Stimulated activated CD4-positive, alpha-beta T cell treated with anti-CD3 and anti-CD28 coated beads, Interleukin-4, amount 100 ng/mL, for 48 hours (primary cell): ENCODE data around the gene CD93.

ENCODE experiments used
- DNase-seq, 2 donors: peaks; one replicate each; pipeline ENCODE4 v3.0.0-alpha.2; 2020; ENCODE audit warnings: low read depth in 2 of 2

Gene CD93

DNA sequence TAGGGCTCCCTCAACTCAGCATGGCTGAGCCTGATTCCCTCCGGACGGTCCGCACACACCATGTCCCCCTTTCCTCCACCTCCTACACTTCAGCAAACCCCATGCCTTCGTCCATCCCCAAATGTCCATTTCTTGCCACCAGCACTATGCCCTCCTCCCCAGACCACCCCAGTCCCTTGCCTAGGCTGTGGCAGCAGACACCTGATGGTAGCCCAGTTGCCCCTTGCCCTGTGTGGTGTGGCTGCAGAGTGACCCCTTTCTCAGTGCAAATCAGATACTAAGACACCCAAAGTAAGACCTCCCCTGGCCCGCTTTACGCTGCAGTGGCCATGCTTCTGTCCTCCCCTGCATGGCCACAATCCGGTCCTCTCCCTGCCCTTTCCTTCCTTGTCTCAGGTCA lies 34.1 kb upstream of the CD93 start:
- DNase-seq, result no peak

DNA sequence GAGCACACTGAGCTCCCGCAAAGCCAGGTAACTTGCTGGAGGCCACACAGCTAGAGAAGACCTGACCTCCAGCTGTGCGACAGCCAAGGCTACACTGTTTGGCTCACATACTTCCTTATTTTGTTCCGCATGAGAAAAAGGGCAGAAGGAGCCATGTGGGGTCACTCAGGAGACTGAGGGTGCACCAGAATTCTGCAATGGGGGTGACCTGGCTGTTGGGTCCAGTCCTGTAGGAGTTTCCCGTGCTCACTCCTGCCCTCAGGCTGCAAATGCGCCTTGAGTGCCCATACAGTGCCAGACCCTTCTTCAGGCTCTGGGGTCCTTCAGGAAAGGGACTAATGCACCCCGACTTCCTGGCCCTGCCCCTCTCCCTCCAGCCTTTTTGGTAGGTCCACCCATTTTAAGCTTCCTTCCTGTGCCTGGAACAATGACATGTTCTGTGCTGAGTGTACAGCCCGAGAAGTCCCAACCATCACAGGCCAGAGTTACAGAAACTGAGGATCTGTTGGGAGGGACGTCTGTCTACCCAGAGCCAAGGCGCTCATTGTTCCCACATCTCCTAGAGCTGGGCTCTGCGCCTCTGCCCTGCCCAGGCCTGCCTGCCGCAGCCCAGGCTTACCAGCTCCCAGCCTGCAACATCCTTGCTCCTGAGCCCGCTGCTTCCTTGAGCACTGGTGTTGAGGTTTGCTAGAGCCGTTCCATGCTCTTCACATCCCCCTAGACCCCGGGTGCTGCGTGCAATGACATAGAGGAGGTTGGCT lies 33.5 kb upstream of the CD93 start:
- DNase-seq, result no peak

DNA sequence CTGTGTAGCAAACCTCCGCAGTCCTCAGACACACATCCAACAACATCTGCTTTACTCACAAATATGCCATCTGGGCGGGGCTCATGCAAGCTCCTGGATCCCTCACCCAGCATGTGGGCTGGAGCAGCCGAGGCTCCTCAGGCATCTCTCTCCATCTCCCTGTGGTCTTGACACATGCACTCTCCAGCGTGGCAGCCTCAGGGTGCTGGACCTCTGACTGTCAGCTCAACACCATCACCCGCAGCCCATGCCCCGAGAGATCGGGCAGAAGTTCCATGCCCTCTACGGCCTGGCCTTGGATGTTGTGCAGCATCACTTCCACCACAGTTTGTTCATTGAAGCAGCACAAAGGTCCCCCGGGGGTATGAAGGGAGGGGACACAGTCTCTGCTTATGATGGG lies 32.6 kb upstream of the CD93 start:
- no peak for DNase-seq

DNA sequence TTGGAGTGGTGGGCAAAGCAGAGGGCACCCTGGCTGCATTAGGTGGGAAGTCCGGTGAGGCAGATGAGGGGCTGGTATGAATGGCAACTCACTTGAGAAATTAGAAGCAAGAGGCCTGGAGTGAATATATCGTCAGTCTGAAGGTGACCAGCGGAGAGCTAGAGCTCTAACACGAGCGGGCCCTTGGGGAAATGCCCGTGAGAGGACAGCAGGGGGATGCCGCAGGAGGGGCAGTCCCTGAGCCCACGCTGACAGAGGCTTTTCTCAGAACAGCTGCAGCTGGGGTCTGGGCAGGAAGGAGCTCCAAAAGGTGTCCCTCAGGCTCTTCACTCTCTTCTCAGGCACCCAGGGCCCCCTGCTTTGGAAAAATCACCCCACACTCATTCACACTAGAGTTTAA lies 32.0 kb upstream of the CD93 start:
- no peak for DNase-seq

DNA sequence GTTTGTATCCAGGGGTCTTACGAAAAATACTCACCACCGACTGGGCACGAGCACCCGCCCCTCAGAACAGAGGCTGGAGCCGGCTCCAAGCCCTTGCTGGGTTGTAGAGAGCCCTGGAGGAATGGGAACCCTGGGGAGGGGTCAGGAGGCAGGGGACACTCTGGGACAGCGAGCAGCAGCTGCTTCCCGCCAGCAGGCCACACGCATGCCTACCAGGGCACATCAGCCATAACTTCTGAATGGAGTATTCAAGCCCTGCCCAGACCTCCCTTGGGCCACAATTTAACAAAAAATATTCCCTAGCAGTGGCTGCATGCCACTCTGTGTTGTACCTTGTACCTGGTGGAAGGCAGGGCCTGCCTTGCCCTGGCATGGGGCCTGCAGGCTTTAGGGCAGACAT lies 31.6 kb upstream of the CD93 start:
- DNase-seq, result no peak

DNA sequence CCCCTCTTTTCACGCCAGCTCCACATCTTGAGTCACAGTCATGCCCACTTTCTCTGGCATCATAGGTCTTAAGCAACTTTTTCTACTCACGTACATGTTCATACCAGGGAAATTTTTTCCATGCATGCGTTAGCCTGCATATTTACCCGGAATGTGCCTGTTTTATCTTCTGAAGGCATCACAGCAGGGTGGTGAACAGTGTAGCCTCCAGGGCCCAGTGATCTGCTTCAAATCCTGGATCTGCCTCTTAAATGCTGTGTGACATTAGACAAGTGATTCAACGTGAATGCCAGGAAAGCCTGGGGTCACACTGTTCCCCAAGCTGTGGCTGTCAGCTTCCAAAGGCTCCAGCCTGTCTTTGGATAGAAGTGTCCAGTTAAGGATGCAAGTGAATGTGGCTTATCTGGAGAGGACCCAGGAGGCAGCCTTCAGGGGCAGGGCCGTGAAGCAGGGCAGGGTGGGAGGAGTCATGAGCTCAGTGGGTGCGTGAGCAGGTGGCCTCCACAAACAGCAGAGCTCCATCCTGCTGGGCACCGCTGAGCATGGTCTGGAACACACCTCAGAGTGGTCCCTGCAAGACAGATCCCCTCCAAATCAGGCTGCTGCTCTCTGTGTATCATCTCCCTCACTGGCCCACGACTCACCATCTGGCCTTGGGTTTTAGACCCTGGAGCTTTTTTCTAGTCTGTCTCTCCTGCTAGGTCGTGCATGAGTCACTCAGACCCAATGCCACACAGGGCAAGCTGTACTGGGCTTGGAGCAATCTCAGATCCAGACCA lies 30.4 kb upstream of the CD93 start:
- no peak for DNase-seq

DNA sequence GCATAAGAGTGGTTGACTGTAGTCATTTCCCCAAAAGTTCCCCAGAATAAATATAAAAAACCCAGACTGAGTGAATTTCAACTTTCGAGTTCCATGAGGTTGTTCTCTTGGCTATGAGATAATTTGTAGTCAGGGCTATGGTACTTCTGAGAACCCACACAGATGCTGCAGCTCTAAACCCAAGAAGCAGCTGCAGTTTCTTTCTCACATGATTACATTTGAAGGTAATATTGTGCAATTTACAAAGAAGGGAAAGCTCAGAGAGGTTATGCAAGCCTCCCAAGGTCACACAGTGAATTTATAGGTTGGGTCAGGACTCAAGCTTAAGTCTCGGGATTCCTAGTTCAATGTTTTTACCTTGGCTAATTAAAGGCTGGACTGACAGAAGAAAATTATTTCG lies 29.7 kb upstream of the CD93 start:
- DNase-seq, result no peak

DNA sequence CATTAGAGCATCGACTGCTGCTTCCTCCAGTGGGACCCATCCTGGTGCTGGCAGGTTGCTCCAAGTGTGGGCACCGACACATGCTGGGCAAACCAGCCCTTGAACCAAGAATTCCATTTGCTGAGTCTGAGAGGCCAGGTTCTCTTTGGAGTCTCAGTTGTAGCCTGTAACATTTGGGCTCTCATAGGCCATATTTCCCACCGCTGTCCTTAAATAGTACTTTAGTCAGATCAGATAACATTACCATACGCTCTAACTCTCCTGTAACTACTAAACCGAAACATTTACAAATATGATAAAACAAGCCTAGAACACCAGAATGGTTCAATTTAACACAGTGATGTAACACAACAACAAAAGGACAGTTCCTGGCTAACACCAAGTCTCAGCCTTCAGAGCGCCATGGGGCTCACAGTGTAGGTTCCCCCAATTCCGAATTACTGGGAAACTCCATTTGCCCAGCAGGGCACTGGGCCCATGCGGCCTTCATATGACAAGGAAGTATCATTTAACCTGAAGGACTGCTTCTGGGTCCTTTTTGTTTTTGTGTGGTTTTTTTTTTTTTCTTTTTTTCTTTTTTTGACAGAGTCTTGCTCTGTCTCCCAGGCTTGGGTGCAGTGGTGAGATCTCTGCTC lies 28.4 kb upstream of the CD93 start:
- DNase-seq, result no peak

DNA sequence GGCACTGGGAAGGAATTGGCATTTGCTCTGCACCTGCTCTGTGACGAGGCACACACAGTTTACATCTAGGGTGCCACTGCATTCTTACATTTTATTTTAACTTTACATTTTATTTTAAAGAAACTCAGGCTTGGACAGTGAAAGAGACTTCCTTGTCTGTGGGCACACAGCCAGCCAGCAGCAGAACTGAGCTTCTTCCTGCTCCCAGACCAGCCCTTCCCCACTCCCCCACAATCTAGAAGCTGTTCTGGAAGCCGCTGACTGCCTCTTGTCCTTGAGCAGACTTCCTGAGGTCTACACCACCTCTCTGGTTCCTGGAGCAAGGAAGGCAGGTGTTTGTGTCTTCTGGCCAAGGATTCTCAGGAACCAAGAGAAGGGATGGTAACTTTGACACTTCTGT lies 27.9 kb upstream of the CD93 start:
- DNase-seq, result no peak

DNA sequence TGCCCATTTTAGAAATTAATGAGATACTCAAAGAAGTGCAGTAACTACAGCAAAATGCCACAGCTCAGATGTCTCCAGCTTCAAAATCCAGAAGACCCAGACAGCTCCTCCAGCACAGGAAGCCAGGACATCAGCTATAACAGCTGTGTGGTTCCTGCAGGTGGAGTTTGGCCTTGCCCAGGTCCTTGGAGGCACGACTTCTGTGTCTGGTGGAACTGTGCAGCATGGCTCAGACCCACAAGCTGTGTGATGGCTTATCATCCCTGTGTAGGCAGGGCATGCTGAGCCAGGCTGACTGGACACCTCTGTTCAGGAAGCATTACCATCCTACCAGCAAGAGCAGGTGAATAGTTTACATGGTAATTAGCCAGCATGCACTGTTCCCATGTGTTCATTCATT lies 26.5 kb upstream of the CD93 start:
- no peak for DNase-seq

DNA sequence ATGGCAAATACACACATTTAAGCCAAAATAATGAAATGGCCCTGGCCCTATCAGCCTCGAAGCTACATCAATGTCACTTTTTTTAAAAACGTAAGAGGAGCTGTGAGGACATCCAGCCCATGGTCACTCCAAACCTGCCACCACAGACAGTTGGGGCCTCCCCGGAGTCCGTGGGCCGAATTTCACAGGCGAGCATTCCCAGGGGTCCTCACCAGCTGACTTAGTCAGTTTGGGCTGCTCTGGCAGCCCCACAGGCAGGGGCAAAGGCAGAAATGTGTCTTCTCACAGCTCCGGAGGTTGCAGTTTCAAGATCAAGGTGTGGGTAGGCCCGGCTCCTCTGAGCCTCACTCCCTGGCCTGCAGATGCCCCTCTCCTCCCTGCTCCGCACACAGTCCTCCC lies 25.8 kb upstream of the CD93 start:
- DNase-seq, result no peak

DNA sequence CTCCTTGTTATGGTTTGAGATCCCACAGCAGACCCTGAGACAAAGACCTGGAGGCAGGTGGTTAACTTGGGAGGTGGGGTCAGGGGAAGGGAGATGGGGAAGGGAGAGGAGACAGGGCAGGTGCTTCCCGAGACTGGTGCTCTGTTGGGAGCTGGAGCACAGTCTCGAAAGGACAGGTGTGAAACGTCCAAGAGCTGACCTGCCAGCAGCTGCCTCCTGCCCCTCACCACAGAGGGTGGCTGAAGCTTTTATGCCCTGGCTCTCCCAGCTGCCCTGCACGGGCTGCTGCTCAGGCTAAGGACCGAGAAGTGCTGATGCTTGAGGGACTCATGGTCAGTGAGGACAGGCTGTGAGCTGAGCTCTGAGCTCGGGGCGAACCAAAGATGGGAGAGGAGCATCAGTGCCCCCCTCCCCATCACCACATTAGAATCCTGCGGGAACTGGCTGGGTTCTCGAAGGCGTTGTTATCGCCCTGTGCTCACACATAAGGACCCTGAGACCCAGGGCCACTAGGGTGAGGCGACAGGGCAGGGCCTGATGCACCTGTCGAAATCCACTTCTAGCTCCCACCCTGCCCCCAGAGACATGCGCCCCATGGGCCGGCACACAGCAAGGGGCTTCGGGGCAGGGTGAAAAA lies 25.3 kb upstream of the CD93 start:
- DNase-seq, result no peak

DNA sequence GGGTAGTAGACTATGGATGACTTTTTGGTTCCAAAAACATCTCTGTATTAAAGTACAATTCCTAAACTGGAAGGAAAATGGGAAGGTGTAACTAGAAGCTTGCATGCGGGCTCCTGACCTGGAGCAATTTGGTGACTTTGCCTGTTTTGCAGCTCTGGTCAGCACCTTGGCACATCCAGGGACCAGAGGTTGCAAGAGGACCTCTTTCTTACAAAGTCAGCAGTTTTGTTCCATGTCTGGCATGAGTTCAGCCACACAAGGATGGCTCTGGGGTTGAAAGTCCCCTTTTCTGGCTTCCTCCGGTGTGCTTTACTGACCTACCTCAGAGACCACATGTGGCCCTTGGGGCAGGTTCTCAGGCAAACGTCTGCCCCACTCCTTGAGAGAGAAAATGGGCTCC lies 22.7 kb upstream of the CD93 start:
- no peak for DNase-seq

DNA sequence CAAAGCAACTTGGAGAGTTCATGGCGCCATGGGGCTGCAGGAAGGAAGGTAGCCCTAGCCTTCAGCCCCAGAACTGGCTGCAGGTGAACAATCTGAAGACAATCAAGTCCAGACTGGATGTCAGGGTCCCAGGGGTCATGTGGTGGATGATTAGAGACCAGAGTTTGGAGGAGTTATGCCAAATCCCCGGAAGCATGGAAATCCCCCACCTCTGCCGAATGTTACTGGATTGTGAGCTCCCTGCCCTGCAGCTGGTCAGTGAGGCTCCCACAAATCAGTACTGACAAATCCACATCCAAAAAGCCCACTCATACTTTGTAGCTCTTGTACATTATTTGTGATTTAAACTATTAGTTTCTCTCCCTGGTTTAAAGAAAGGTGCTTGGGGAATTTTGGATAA lies 21.3 kb upstream of the CD93 start:
- no peak for DNase-seq

DNA sequence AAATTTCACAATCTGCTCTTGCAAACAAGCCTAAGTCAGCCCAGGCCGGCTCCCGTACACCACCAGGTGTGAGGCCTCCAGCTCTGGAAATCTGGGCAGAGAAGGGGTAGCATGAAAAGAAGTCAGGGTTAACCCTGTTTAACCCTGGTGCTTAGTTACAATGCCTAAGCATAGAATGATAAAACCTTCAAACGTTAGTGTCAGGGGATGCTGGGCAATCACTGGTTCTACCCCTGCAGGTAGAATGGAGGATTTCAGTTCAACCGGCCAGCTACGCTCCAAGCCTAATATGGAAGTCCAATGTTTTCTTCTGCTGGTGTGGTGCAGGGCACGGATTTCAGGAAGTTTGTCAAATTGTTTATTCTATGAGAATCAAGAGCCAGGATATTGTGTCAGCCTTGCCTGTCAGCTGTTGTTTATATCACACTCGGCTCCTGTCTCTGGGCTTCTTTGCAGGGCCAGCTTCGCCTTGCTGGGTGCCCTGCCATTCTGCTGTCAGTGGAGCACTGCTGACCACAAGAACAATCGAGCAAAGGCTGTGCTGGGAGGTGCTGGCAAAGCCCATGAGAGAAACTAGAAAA lies 20.2 kb upstream of the CD93 start:
- no peak for DNase-seq

DNA sequence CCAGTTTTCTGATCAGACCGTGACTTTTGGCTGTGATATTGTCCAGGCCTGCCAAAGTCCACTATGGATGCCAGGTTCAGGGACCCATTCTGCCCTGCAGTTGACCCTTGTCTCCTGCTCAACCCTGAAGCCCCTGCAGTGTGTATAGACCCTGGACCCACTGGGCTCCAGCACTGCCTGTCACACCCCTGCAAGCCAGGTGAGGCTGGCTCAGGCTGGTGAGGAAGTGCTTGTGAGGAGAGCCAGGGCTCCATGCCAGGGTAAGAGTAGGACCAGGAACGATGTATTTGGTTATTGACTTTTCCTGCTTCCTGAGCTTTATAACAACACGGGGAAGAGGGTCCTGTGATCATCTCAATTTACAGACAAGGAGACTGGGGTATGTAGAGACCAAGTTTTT lies 19.1 kb upstream of the CD93 start:
- DNase-seq, result no peak

DNA sequence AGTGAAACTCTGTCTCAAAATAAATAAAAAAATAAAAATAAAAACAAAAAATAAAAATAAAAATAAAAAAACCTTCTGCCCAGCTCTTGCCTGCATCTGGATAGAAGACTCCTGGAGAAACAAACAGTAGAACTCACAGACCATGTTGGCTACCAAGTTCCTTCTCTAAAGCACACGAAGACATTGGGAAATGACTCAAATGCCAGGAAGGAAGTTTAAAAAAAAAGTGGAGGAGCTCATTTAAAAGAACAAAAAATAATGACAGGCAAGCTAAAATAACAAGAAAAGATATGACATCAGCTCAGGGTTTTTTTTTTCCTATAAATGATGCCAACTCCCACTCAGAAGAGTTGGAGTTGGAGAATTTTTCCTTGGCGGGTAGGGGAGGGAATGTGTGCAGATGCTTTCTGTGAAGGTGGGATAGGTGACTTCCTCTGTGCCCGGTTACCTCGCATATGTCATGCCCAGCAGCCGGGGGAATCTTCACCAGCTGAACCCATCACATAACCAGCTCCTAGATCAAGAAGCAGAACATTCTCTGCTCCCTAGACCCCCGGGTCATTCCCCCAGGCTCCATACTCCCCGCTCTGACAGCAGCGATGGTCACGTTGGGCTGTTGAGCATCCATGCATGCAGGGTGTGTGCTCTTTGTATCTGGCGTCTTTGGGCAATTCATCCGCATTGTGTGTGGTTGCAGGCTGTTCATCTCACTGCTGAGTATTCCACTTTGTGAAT lies 17.3 kb upstream of the CD93 start:
- no peak for DNase-seq

DNA sequence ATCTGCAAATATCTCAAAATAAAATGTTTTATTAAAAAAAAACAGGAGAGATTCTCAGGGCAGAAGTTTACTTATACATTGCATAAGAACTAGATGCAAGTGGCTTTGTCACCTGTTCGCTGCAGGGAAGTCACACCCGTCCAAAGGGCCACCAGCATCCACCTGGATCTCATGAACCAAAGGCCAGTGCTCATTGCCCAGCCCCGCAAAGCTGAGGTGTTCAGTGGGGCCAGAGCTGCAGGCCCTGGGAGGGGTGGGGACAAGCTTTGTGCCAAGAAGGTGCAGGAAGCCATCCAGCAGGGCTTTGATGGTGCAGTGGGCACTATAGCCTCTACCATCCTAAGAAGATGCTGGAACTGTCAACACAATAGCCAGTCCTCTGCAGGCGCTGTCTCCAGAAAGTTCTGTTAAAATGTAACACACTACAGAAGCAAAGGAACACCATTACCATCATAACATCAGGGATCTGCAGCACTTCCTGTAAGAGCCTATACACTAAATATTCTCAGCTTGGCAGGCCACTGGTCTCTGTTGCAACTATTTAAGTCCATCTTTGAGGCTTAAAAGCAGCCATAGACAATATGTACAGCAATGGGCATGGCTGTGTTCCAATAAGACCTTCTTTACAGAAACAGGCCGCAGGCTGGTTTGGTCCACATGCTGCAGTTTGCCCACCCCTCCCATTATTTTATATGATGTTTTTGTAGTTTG lies 15.7 kb upstream of the CD93 start:
- DNase-seq, result no peak

DNA sequence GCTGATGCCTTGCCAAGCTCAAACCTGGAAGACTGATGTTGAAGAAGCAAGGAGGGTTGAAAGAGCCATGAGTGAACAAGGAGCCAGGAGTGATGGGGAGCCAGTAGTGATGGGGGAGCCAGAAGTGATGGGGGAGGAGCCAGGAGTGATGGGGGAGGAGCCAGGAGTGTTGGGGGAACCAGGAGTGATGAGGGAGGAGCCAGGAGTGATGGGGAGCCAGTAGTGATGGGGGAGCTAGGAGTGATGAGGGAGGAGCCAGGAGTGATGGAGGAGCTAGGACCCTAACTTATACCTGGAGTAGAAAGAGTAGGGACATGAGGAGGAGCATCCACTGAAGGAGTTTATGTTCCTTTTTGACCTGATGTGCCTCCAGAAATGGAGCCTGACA lies 14.6 kb upstream of the CD93 start:
- no peak for DNase-seq

DNA sequence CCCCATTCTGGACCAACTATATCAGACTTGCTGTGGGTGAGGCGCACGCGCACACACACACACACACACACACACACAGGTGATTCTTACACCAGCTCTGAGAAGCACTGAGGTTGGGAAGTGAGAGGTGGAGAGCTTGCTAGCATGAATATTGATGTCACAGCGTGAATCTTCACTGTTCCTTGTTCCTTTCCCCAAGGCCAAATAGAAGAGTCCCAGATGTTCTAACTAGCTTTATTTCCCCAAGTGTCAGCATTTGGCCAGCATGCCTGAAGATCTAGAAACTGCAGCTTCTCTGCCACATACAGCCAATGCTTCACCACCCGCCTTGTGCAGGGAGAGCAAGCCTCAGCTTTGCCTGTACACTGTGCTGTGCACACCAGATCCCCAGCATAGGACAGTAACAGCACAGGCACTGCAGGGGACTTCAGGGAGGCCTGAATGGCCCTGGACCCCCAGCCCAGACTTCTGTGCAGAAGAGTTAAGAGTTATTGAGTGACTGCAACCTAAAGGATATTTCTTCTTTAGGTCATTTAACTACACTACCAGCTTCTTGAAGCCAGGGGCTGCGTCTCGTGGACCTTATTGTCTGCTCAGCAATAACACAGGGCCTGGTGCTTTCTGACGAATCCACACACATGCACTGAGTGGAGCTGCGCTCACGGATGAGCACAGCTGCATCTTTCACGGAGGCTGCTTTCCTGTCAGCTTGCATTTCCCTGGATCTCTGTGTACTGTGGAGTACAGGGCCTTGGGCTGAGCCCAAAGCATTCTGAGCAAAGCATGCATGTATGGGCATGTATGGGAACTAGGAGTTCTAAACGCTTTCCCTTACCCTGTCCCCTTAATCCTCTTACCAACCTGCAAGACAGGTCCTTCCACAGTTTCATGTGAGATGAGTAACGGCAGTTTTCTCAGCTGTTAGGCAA lies 13.9 kb upstream of the CD93 start:
- DNase-seq, result no peak
